Measurements from ENCODE around the gene FAM98A. TPM values are rescaled to one million over a fixed set of nuclear protein-coding genes. Genes with fewer than 3 reads are reported as not detected.

Gene FAM98A
- total and polyA plus RNA-seq, 10 of the 15 experiments (the other 5 are each of a cell fraction or from before 2014, with no cell fraction given), result 29.7 to 231 (median 80.2) TPM

GRCh38 chr2:33577668-33578067 is 21.4 kb downstream of the FAM98A start:
- BruUV-seq (replicated peaks), result no TSS peak
- ChIA-PET POLR2A (interaction anchor here (1.6 kb wide), 1 partner anchor 100 kb away, joined by 5 read pairs; no protein-coding TSS in a partner anchor), SMC1A (ENCODE audit: uncharacterized antibody, unreplicated experiment) (interaction anchor here (2.0 kb wide), 1 partner anchor 102 kb away, joined by 6 read pairs; the partner anchor contains the start of gene RASGRP3)

More at GRCh38 chr2:33577668-33578067, 21.4 kb downstream of the FAM98A start:
- TF ChIP-seq WRNIP1 (IDR thresholded peaks at IDR 0.05; ENCODE audit: borderline replicate concordance, low read depth, low read length) (no peak), ZNF687 (IDR thresholded peaks at IDR 0.05) (no peak), PAX5 (IDR thresholded peaks at IDR 0.05; ENCODE audit: borderline replicate concordance, low read depth, low read length) (no peak), CHD1 (IDR thresholded peaks at IDR 0.05; ENCODE audit: low read depth, low read length) (no peak), PAX8 (IDR thresholded peaks at IDR 0.05) (no peak), ESRRA (IDR thresholded peaks at IDR 0.05; ENCODE audit: low read length) (no peak), CUX1 (IDR thresholded peaks at IDR 0.05; ENCODE audit: insufficient replicate concordance, low read depth, low read length) (no peak), EGR1 (IDR thresholded peaks at IDR 0.05; ENCODE audit: borderline replicate concordance in 1 of 2, low read depth in 2 of 2, low read length in 2 of 2) (no peak), ZNF24 (IDR thresholded peaks at IDR 0.05) (no peak)
- FAIRE-seq (no peak), ATAC-seq (no peak), DNase-seq (ENCODE audit: low read depth, low spot score) (no peak)
- WGBS (ENCODE audit: insufficient coverage, insufficient replicate concordance, low lambda C conversion rate, missing lambda C conversion rate), result 47% methylated on average over 2 of the region's 2 CpGs
- Histone ChIP-seq H3K9me3 (replicated peaks; ENCODE audit: control insufficient read depth, insufficient read depth, low read length) (no peaks in the 10 kb centered on the region), H3K9ac (ENCODE audit: control insufficient read depth, insufficient read depth, low read length) (no peak overlapping the region), H4K20me1 (ENCODE audit: control insufficient read depth, insufficient read depth) (no peaks in the 10 kb centered on the region), H2AFZ (ENCODE audit: control insufficient read depth, low read depth, low read length) (no peak overlapping the region), H3K4me1 (ENCODE audit: control insufficient read depth, insufficient read depth, low read length) (no peaks in the 10 kb centered on the region), H3K27ac (ENCODE audit: control insufficient read depth, insufficient read depth) (no peak overlapping the region), H3K36me3 (ENCODE audit: control insufficient read depth in 2 of 2, insufficient read depth in 2 of 2, low read length in 1 of 2) (peaks cover 0 to 6% of the 10 kb centered on the region in 2 experiments; a peak in 1 of 4 replicates), H3K4me2 (ENCODE audit: control insufficient read depth, insufficient read depth) (no peak overlapping the region), H3K27me3 (replicated peaks in 1 of 2; ENCODE audit: control insufficient read depth in 2 of 2, insufficient read depth in 2 of 2, low read length in 1 of 2) (no peaks in the 10 kb centered on the region), H3K79me2 (ENCODE audit: control insufficient read depth, insufficient read depth, low read length) (no peaks in the 10 kb centered on the region; the same call in 1 of the 2 replicates), H3K4me3 (no peak overlapping the region)
- CTCF ChIA-PET, result interaction anchor here (0.6 to 2.7 kb wide), 2 partner anchors 102 to 109 kb away, joined by 3 to 13 read pairs; partner anchors contain the start of gene RASGRP3
- RAD21 ChIA-PET (ENCODE audit: unreplicated experiment), result interaction anchor here (0.7 to 1.7 kb wide), 2 partner anchors 98 to 102 kb away, joined by 3 to 5 read pairs; no protein-coding TSS in a partner anchor
- intact Hi-C loops (cut with micrococcal nuclease; ENCODE audit: unreplicated experiment) (no loop called here), in situ Hi-C loops (cut with MboI) (loop anchor here (25.0 kb wide), 1 partner anchor 815 kb away; no protein-coding TSS in a partner anchor)
